Measurements from ENCODE around the gene DNAJC16.
"Not testable (repeated sequence)": the region's sequence is repeated elsewhere in the genome, so short reads cannot be mapped to it uniquely, and the experiment has no call there.

DNAJC16 gene

GRCh38 chr1:15514557-15514956 is 12.1 kb upstream of the DNAJC16 start:
- DNase-seq; H3K4me3 ChIP-seq (ENCODE audit: control insufficient read depth in 1 of 7, extremely low read depth in 1 of 7, insufficient read depth in 4 of 7, low read depth in 2 of 7, low read length in 6 of 7); H3K9me3 ChIP-seq (ENCODE audit: control extremely low read depth in 1 of 5, control insufficient read depth in 4 of 5, insufficient read depth in 2 of 5, low read depth in 1 of 5, low read length in 4 of 5); H3K27me3 ChIP-seq (replicated peaks in 2 of 5; ENCODE audit: control insufficient read depth in 4 of 5, insufficient read depth in 5 of 5, low read length in 4 of 5); H3K27ac ChIP-seq (ENCODE audit: insufficient read depth in 1 of 2, low read depth in 1 of 2, low read length in 2 of 2, poor library complexity in 1 of 2, severe bottlenecking in 2 of 2): not testable (repeated sequence)
- 100% methylated on average over 1 of the region's 5 CpGs for WGBS (ENCODE audit: insufficient coverage)
- CTCF ChIA-PET: interaction anchor here (2.0 kb wide), 1 partner anchor 15 kb away, joined by 5 read pairs; no protein-coding TSS in a partner anchor
- Histone ChIP-seq H3K4me1 (ENCODE audit: control extremely low read depth in 1 of 4, control insufficient read depth in 4 of 4, insufficient read depth in 4 of 4, low read length in 3 of 4) (peaks cover 3 to 11% (median 8%) of the 10 kb centered on the region in 4 experiments), H3K36me3 (ENCODE audit: control insufficient read depth in 4 of 4, insufficient read depth in 4 of 4, low read length in 3 of 4) (peaks cover 3 to 16% (median 4%) of the 10 kb centered on the region in 4 experiments)
- POLR2A ChIA-PET: interaction anchor here (0.6 to 0.7 kb wide), 2 partner anchors 14 to 1841 kb away, joined by 4 read pairs; no protein-coding TSS in a partner anchor

- ChIA-PET CTCF (interaction anchor here (2.0 kb wide), 1 partner anchor 16 kb away, joined by 5 read pairs; no protein-coding TSS in a partner anchor), POLR2A (interaction anchor here (0.6 to 0.7 kb wide), 2 partner anchors 14 to 1841 kb away, joined by 4 read pairs; no protein-coding TSS in a partner anchor)
- Histone ChIP-seq H3K36me3 (ENCODE audit: control insufficient read depth in 4 of 4, insufficient read depth in 4 of 4, low read length in 3 of 4) (peaks cover 3 to 16% (median 4%) of the 10 kb centered on the region in 4 experiments), H3K27me3 (replicated peaks in 2 of 5; ENCODE audit: control insufficient read depth in 4 of 5, insufficient read depth in 5 of 5, low read length in 4 of 5) (no peaks in the 10 kb centered on the region), H3K27ac (ENCODE audit: insufficient read depth in 1 of 2, low read depth in 1 of 2, low read length in 2 of 2, poor library complexity in 1 of 2, severe bottlenecking in 2 of 2) (peak overlapping the region in 1 of 2 experiments; percentile 47), H3K9me3 (ENCODE audit: control extremely low read depth in 1 of 5, control insufficient read depth in 4 of 5, insufficient read depth in 2 of 5, low read depth in 1 of 5, low read length in 4 of 5) (no peaks in the 10 kb centered on the region), H3K4me3 (ENCODE audit: control insufficient read depth in 1 of 7, extremely low read depth in 1 of 7, insufficient read depth in 4 of 7, low read depth in 2 of 7, low read length in 6 of 7) (peak overlapping the region in 1 of 7 experiments; percentile 23), H3K4me1 (ENCODE audit: control extremely low read depth in 1 of 4, control insufficient read depth in 4 of 4, insufficient read depth in 4 of 4, low read length in 3 of 4) (peaks cover 3 to 11% (median 8%) of the 10 kb centered on the region in 4 experiments)
- DNase-seq: peak in 2 of 3 donors; percentile 59 to 69
- WGBS (ENCODE audit: insufficient coverage): no CpG with 5 or more reads among the region's 2 CpGs
Observed at GRCh38 chr1:15515022-15515663, 11.5 kb upstream of the DNAJC16 start.

- WGBS (ENCODE audit: insufficient coverage): 100% methylated on average over 3 of the region's 3 CpGs
- H3K27ac ChIP-seq (ENCODE audit: insufficient read depth in 1 of 2, low read depth in 1 of 2, low read length in 2 of 2, poor library complexity in 1 of 2, severe bottlenecking in 2 of 2): no peak overlapping the region
- no peaks in the 10 kb centered on the region for H3K27me3 ChIP-seq (replicated peaks in 2 of 5; ENCODE audit: control insufficient read depth in 4 of 5, insufficient read depth in 5 of 5, low read length in 4 of 5)
- peaks cover 0 to 8% (median 1%) of the 10 kb centered on the region in 4 experiments for H3K36me3 ChIP-seq (ENCODE audit: control insufficient read depth in 4 of 4, insufficient read depth in 4 of 4, low read length in 3 of 4)
- ChIA-PET CTCF (no interaction called here), POLR2A (no interaction called here)
- no peak overlapping the region for H3K4me3 ChIP-seq (ENCODE audit: control insufficient read depth in 1 of 7, extremely low read depth in 1 of 7, insufficient read depth in 4 of 7, low read depth in 2 of 7, low read length in 6 of 7)
- no peak for DNase-seq
- peaks cover 6 to 20% (median 13%) of the 10 kb centered on the region in 4 experiments for H3K4me1 ChIP-seq (ENCODE audit: control extremely low read depth in 1 of 4, control insufficient read depth in 4 of 4, insufficient read depth in 4 of 4, low read length in 3 of 4)
- H3K9me3 ChIP-seq (ENCODE audit: control extremely low read depth in 1 of 5, control insufficient read depth in 4 of 5, insufficient read depth in 2 of 5, low read depth in 1 of 5, low read length in 4 of 5): no peaks in the 10 kb centered on the region
Observed at GRCh38 chr1:15519625-15520024, 7.0 kb upstream of the DNAJC16 start.

- H3K27ac ChIP-seq (ENCODE audit: insufficient read depth in 1 of 2, low read depth in 1 of 2, low read length in 2 of 2, poor library complexity in 1 of 2, severe bottlenecking in 2 of 2); H3K9me3 ChIP-seq (ENCODE audit: control extremely low read depth in 1 of 5, control insufficient read depth in 4 of 5, insufficient read depth in 2 of 5, low read depth in 1 of 5, low read length in 4 of 5); H3K27me3 ChIP-seq (replicated peaks in 2 of 5; ENCODE audit: control insufficient read depth in 4 of 5, insufficient read depth in 5 of 5, low read length in 4 of 5); H3K36me3 ChIP-seq (ENCODE audit: control insufficient read depth in 4 of 4, insufficient read depth in 4 of 4, low read length in 3 of 4); H3K4me3 ChIP-seq (ENCODE audit: control insufficient read depth in 1 of 7, extremely low read depth in 1 of 7, insufficient read depth in 4 of 7, low read depth in 2 of 7, low read length in 6 of 7); CTCF ChIA-PET; DNase-seq; POLR2A ChIA-PET: not testable (repeated sequence)
- peaks cover 10 to 24% (median 16%) of the 10 kb centered on the region in 4 experiments for H3K4me1 ChIP-seq (ENCODE audit: control extremely low read depth in 1 of 4, control insufficient read depth in 4 of 4, insufficient read depth in 4 of 4, low read length in 3 of 4)
- over 99% methylated on average over 11 of the region's 17 CpGs for WGBS (ENCODE audit: insufficient coverage)
Observed at GRCh38 chr1:15521206-15521906, 5.3 kb upstream of the DNAJC16 start.

GRCh38 chr1:15522551-15522950 is 4.1 kb upstream of the DNAJC16 start:
- no peaks in the 10 kb centered on the region for H3K9me3 ChIP-seq (ENCODE audit: control extremely low read depth in 1 of 5, control insufficient read depth in 4 of 5, insufficient read depth in 2 of 5, low read depth in 1 of 5, low read length in 4 of 5)
- 100% methylated on average over 3 of the region's 4 CpGs for WGBS (ENCODE audit: insufficient coverage)
- H3K36me3 ChIP-seq (ENCODE audit: control insufficient read depth in 4 of 4, insufficient read depth in 4 of 4, low read length in 3 of 4): peaks cover 0 to under 1% (median 0%) of the 10 kb centered on the region in 4 experiments
- peaks cover 15 to 29% (median 20%) of the 10 kb centered on the region in 4 experiments for H3K4me1 ChIP-seq (ENCODE audit: control extremely low read depth in 1 of 4, control insufficient read depth in 4 of 4, insufficient read depth in 4 of 4, low read length in 3 of 4)
- DNase-seq: no peak
- CTCF ChIA-PET: no interaction called here
- H3K4me3 ChIP-seq (ENCODE audit: control insufficient read depth in 1 of 7, extremely low read depth in 1 of 7, insufficient read depth in 4 of 7, low read depth in 2 of 7, low read length in 6 of 7): no peak overlapping the region
- no peaks in the 10 kb centered on the region for H3K27me3 ChIP-seq (replicated peaks in 2 of 5; ENCODE audit: control insufficient read depth in 4 of 5, insufficient read depth in 5 of 5, low read length in 4 of 5)
- H3K27ac ChIP-seq (ENCODE audit: insufficient read depth in 1 of 2, low read depth in 1 of 2, low read length in 2 of 2, poor library complexity in 1 of 2, severe bottlenecking in 2 of 2): no peak overlapping the region
- POLR2A ChIA-PET: no interaction called here

GRCh38 chr1:15523104-15524020 is 3.3 kb upstream of the DNAJC16 start:
- H3K4me3 ChIP-seq (ENCODE audit: control insufficient read depth in 1 of 7, extremely low read depth in 1 of 7, insufficient read depth in 4 of 7, low read depth in 2 of 7, low read length in 6 of 7): peak overlapping the region; percentile 31 to 93 (median 78)
- H3K27ac ChIP-seq (ENCODE audit: insufficient read depth in 1 of 2, low read depth in 1 of 2, low read length in 2 of 2, poor library complexity in 1 of 2, severe bottlenecking in 2 of 2): peak overlapping the region; percentile 59 to 79
- peaks cover 18 to 33% (median 25%) of the 10 kb centered on the region in 4 experiments for H3K4me1 ChIP-seq (ENCODE audit: control extremely low read depth in 1 of 4, control insufficient read depth in 4 of 4, insufficient read depth in 4 of 4, low read length in 3 of 4)
- no peaks in the 10 kb centered on the region for H3K36me3 ChIP-seq (ENCODE audit: control insufficient read depth in 4 of 4, insufficient read depth in 4 of 4, low read length in 3 of 4)
- H3K27me3 ChIP-seq (replicated peaks in 2 of 5; ENCODE audit: control insufficient read depth in 4 of 5, insufficient read depth in 5 of 5, low read length in 4 of 5): no peaks in the 10 kb centered on the region
- ChIA-PET POLR2A (interaction anchor here (0.6 to 0.7 kb wide), 2 partner anchors 130 to 157 kb away, joined by 3 read pairs; no protein-coding TSS in a partner anchor), CTCF (no interaction called here)
- 50% methylated on average over 17 of the region's 18 CpGs for WGBS (ENCODE audit: insufficient coverage)
- DNase-seq: no peak
- H3K9me3 ChIP-seq (ENCODE audit: control extremely low read depth in 1 of 5, control insufficient read depth in 4 of 5, insufficient read depth in 2 of 5, low read depth in 1 of 5, low read length in 4 of 5): no peaks in the 10 kb centered on the region
